HL-60 (cell line): ENCODE results near the gene MACROD2.

Experiments
- DNase-seq, 2 experiments: peaks; one replicate each; pipeline ENCODE4 v3.0.0-alpha.2; 2010 to 2020; ENCODE audit warnings: low read depth in 1 of 2, low spot score in 1 of 2
- H3K27ac ChIP-seq: fragments of 250-450 bp; sonication (Bioruptor Pico); replicated peaks from 2 replicates; pipeline ENCODE4 v1.5.1; 2020; ENCODE audit warnings: mild to moderate bottlenecking, moderate library complexity
- H3K27me3 ChIP-seq: fragments of 250-450 bp; sonication (Bioruptor Pico); 2 replicates; pipeline ENCODE4 v1.5.1; 2021; ENCODE audit warnings: mild to moderate bottlenecking, moderate library complexity; ENCODE audit not compliant: insufficient read depth, poor library complexity, severe bottlenecking
- H3K4me3 ChIP-seq: replicated peaks from 2 replicates; pipeline ENCODE4 v1.5.1; 2011; ENCODE audit warnings: mild to moderate bottlenecking, control low read depth, low read length; ENCODE audit not compliant: insufficient read depth
- CTCF ChIP-seq: IDR thresholded peaks from one replicate; pipeline ENCODE4 v1.5.1; 2011; ENCODE audit warnings: low read length, control low read depth, inconsistent platforms; ENCODE audit not compliant: insufficient read depth
- GABPA ChIP-seq: IDR thresholded peaks from 2 replicates; pipeline ENCODE4 v1.6.1; 2012; ENCODE audit warnings: low read depth
- POLR2AphosphoS5 ChIP-seq: IDR thresholded peaks from 2 replicates; pipeline ENCODE4 v1.6.1; 2012; ENCODE audit warnings: low read depth
- REST ChIP-seq: IDR thresholded peaks from 2 replicates; pipeline ENCODE4 v1.6.1; 2012; ENCODE audit warnings: low read depth; ENCODE audit not compliant: insufficient replicate concordance
- SPI1 ChIP-seq: IDR thresholded peaks from 2 replicates; pipeline ENCODE4 v1.6.1; 2012; ENCODE audit warnings: low read depth, mild to moderate bottlenecking, borderline replicate concordance

MACROD2 gene

GRCh38 chr20:15236812-15237211 lies 1241.5 kb downstream of the MACROD2 start:
- H3K4me3 ChIP-seq: no peak overlapping the region
- H3K27ac ChIP-seq: no peak overlapping the region
- TF ChIP-seq REST: no peak
- TF ChIP-seq SPI1: no peak
- TF ChIP-seq CTCF: peak; percentile 25
- peak; percentile 25 to 58 for DNase-seq
- no peaks in the 10 kb centered on the region for H3K27me3 ChIP-seq

GRCh38 chr20:15239542-15240206 lies 1244.4 kb downstream of the MACROD2 start:
- no peak overlapping the region for H3K4me3 ChIP-seq
- H3K27me3 ChIP-seq: no peaks in the 10 kb centered on the region
- DNase-seq: no peak
- no peak overlapping the region for H3K27ac ChIP-seq
- TF ChIP-seq REST: no peak
- no peak for TF ChIP-seq POLR2AphosphoS5
- no peak for TF ChIP-seq SPI1
- TF ChIP-seq GABPA: no peak

- TF ChIP-seq REST (no peak), POLR2AphosphoS5 (no peak), SPI1 (no peak), GABPA (no peak), CTCF (no peak)
- no peaks in the 10 kb centered on the region for H3K27me3 ChIP-seq
- no peak overlapping the region for H3K27ac ChIP-seq
- no peak overlapping the region for H3K4me3 ChIP-seq
- no peak for DNase-seq
These were observed 1245.5 kb downstream of the MACROD2 start for GRCh38 chr20:15240801-15241200.

- TF ChIP-seq SPI1 (no peak), REST (no peak), CTCF (no peak), GABPA (no peak), POLR2AphosphoS5 (no peak)
- Histone ChIP-seq H3K27me3 (no peaks in the 10 kb centered on the region), H3K4me3 (no peak overlapping the region), H3K27ac (no peak overlapping the region)
- DNase-seq: no peak
These were observed 1246.4 kb downstream of the MACROD2 start for GRCh38 chr20:15241681-15242080.
